NT2/D1 (cell line): ENCODE results near the gene ROGDI.

Experiments used
- SUZ12 ChIP-seq: IDR thresholded peaks from 2 replicates; pipeline ENCODE4 v1.6.1; 2011; ENCODE audit not compliant: insufficient read length, insufficient read depth; ENCODE audit errors: extremely low read depth
- ZNF274 ChIP-seq: IDR thresholded peaks from 2 replicates; pipeline ENCODE4 v1.6.1; 2011; ENCODE audit warnings: mild to moderate bottlenecking, low read depth, low read length

DNA sequence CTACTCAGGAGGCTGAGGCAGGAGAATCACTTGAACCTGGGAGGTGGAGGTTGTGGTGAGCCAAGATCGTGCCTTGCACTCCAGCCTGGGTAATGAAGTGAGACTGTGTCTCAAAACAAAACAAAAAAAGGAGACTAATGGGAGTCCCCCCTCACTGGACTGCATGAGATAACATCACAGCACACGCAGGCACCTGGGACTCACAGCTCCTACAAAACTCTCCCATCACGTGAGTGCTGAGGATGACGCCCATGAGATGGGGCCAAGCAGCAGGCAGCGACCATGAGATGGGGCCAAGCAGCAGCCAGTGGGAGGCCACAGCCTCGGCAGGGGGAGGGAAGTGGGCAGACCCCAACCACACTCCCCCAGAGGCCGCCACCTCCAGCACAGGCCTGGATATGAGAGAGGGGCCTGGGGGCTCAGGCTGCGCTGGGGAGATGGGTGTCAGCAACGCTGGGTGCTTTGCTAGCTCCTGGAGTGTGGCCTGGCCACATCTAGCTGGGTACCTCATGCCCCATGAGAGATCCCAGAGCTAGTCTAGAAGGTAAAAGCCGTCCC is 52.7 kb downstream of the ROGDI start:
- TF ChIP-seq SUZ12 (no peak), ZNF274 (no peak)
